Muscle of arm (tissue), 14 donors: ENCODE measurements around the gene ETDB. TPM values are rescaled to one million over a fixed set of nuclear protein-coding genes. Genes with fewer than 3 reads are reported as not detected.
A peak's percentile ranks its signal among the peaks of the same experiment; 100 is the strongest.
"Not testable (repeated sequence)": the region's sequence is repeated elsewhere in the genome, so short reads cannot be mapped to it uniquely, and the experiment has no call there.

Experiments
- DNase-seq: peaks from one replicate; pipeline ENCODE4 v3.0.0-alpha.2; 2013
- long read RNA-seq, 11 donors: transcript quantifications; one replicate each; lab custom pipeline, GENCODE V29; 2026
- polyA plus RNA-seq, 12 donors: library from polyadenylated mRNA; unstranded; fragments of 120-200 nt; gene quantifications; one replicate each; pipeline ENCODE4 v1.2.1, GENCODE V29; 2013; ENCODE audit not compliant: insufficient read length in 12 of 12

The ETDB gene
- under 1 TPM in 2 of 12 donors, not detected in 10; 0.33 to 0.48 TPM for polyA plus RNA-seq
- long read RNA-seq, donor 1: 0 reads
- long read RNA-seq, donor 2: 0 reads
- long read RNA-seq, donor 3: 0 reads
- long read RNA-seq, donor 4: 0 reads
- long read RNA-seq, donor 5: 0 reads
- long read RNA-seq, donor 6: 0 reads
- long read RNA-seq, donor 7: 0 reads
- long read RNA-seq, donor 8: 0 reads
- long read RNA-seq, donor 9: 0 reads
- long read RNA-seq, donor 10: 0 reads
- long read RNA-seq, donor 11: 0 reads

DNA sequence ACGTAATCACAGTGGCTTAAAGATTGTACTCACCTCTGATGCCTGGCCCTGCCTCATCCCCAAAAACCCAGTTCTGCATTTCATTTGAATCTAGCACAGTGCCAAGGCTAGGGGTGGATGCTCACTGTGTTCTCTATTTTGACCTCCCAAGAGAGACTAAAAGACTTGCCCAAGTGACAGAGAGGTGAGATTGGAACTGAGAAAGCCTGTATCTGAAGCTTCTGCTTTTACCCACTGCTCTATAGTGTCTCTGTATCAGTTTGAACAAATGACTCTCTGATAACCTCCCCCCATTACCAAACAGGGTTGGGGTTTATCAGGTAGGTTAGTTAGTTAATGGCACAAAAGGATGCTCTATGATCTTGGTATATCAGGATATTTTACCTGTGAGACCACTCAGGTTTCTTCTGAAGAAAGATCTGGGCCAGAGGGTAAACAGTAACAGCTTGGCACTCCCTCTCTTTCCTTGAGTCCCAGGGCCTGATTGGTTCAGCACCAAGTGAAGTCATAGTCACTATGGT lies at the start of gene ETDB:
Gene ETDB (minus strand): TSS at position 471 of the 521 bp plus-strand sequence. CDS start 1,265 bp downstream, outside the sequence.
- DNase-seq: not testable (repeated sequence)

GRCh38 chrX:135169534-135169933 lies 49.2 kb upstream of the ETDB start:
- not testable (repeated sequence) for DNase-seq

DNA sequence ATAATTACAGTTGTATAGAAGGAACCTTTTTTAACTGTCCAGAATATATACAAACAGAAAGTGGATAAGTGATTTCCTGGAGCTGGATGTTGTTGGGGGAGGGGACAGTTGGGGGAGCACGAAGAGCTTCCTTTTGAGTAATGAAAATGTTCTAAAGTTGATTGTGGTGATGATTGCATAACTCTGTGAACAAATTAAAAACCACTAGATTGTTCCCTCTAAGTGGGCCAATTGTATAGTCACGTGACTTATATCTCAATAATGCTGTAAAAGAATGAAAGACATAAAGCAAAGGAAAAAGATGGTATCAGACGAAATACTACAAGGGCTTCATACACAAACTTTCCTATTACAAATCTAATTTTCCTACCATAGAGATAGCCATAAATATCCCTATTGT lies 48.2 kb upstream of the ETDB start:
- DNase-seq: no peak

DNA sequence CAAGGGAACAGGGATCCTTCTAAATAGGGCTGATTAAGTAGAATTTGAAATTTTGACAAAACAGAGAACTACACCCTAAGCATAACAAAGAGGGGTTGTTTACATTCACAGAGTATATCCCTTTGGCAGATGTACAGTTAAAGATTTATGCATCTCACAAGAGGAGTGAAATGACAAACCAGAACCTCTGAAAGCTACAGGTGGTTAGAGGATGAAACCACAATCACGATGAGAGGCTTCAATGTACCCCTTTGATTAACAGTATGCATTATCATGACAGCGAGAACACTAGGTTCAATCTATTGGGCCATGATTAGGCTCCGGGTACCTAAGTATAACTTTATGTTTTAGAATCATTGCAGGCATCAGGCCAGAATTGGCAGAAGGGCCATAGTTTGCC lies 34.4 kb upstream of the ETDB start:
- DNase-seq: not testable (repeated sequence)

DNA sequence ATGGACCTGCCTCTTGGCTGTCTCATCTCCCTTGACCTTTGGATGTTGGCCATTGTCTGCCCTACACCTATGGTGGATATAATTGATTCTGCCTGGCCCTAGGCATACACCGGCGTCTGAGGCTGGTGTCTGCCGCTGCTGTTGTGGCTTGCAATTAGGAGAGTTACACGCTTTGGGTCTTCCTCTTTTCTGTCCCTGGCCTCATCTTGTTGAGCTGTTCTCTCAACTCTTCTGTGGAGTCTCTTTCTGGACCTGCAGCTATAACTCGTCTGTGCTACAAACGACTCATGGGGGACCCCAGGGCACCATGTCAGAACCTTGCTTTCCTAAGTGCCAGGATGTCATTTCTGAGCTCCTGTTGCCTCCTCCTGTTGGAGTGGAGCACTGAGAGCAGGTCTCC lies 5.8 kb upstream of the ETDB start:
- not testable (repeated sequence) for DNase-seq

DNA sequence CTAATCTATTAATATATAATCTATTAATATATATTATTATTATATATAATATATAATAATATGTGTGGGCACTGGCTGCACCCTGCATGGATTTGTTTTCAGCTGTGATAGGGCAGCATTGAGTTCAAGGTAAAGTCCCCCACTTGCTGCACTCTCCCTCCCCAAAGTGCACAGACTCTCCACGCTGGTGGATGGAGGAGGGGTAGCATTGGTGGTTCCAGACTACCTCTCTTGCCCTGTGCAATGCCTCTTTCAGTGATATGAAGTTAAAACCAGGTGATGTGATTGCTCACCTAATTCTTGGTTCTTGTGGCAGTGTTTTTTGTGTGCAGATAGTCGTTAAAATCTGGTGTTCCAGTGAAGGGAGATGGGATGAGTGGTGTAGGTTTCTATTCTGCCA lies 4.3 kb downstream of the ETDB start:
- not testable (repeated sequence) for DNase-seq

DNA sequence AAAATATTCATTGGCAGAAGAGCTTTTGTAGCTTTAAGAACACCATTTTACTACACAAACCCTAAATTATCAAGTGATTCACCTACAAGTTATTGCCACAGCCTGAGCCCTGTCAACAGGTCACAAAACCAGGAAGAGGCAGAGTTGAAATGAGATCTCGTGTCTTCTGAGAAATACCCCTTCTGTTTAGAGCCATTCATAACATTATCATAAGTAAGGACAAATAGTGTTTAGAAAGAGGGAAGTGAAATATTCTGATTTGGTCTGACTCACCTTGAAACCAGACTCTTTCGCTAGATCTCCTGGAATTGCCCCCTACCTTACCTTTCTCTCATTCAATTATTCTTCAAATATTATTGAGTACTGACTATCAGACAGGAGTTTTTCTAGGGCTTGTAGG lies 5.9 kb downstream of the ETDB start:
- DNase-seq: no peak

DNA sequence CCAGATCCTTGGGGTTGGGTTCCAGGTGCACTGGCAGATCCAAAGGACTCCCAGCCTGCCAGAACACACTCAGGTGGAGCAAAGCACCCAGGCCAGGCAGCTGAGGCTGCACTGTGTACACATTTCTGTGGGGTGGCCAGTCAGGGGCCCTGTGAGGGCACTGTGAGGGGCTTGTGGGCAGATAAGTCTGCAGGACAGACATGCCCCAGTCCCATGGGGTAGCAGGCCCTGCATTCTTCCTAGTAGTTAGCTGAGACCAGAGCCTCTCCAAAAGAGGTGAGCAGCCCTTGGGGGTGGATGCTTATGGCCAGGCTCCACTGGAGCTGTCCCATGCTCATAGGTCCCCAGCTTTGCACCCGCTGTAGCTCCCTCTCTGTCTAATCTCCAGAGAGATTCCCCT lies 7.6 kb downstream of the ETDB start:
- no peak for DNase-seq

- no peak for DNase-seq
Measured at GRCh38 chrX:135112096-135112729, 8.1 kb downstream of the ETDB start.

GRCh38 chrX:135109554-135109953 lies 10.8 kb downstream of the ETDB start:
- DNase-seq: no peak

- no peak for DNase-seq
Measured at GRCh38 chrX:135099493-135099783, 20.9 kb downstream of the ETDB start.

GRCh38 chrX:135097196-135097744 lies 23.1 kb downstream of the ETDB start:
- not testable (repeated sequence) for DNase-seq

GRCh38 chrX:135095715-135096114 lies 24.6 kb downstream of the ETDB start:
- DNase-seq: no peak

DNA sequence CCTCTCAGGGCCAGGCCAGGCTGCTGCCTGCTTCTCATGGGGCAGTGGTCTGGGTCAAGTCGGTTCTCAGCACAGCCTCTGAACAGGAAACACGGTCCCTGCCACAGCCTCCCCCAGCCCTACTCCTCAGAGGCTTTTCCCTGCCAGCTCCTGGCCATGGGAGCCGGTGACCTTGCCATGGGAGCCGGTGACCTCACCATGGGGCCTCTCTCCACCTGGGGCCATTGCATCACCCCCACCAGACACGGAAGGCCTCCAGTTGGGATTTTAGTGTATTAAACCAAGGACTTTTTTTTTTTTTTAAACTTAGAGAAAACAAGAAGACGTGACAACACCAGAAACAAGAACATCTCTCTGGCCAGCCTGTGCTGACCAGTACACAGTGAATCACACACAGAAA lies 25.6 kb downstream of the ETDB start:
- no peak for DNase-seq

- no peak for DNase-seq
Measured at GRCh38 chrX:135089126-135089525, 31.2 kb downstream of the ETDB start.

GRCh38 chrX:135087867-135088266 lies 32.5 kb downstream of the ETDB start:
- DNase-seq: no peak

- DNase-seq: peak; percentile 37
Measured at GRCh38 chrX:135086197-135086854, 34.0 kb downstream of the ETDB start.

DNA sequence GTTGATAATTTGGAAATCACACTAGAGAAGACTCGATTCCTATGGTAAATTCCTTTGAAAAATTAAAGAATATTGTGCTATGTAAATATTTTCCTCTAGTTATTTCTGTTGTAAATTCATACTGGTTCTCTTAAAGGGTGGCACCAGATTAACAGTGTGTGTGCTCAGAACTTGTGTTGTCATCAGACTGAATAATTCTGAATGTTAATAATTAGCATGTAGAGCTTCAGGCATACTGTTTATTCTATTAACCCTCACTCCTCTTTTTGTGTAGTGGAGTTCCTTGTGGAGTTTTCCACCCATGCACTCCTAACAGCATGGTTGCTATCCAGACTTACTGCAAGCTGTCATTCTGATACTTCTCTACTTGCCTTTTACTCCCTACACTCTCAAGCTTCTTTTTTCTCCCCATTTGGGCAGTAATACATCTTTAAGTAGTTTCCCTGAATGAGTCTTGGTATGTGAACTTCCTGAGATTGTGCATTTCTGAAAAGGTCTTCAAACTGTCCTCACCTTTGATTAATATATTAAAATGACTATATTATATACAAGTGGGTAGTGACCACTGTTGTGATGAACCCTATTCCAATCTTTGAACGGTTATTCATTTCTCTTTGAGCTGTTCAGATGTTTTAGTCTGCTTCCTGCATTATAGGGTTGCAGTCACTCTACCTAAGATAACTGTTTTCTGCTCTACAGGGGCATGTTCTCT lies 38.5 kb downstream of the ETDB start:
- DNase-seq: no peak
